NCI-H69 (cell line): Measurements from ENCODE around the gene DNAI7.

Experiments
- DNase-seq: peaks from one replicate; lab custom pipeline; 2025; lab: John Stamatoyannopoulos, UW

DNAI7 gene

GRCh38 chr12:25100194-25101091 is 94.5 kb downstream of the DNAI7 start:
- DNase-seq, result no peak

GRCh38 chr12:25099010-25099409 is 96.0 kb downstream of the DNAI7 start:
- no peak for DNase-seq

DNA sequence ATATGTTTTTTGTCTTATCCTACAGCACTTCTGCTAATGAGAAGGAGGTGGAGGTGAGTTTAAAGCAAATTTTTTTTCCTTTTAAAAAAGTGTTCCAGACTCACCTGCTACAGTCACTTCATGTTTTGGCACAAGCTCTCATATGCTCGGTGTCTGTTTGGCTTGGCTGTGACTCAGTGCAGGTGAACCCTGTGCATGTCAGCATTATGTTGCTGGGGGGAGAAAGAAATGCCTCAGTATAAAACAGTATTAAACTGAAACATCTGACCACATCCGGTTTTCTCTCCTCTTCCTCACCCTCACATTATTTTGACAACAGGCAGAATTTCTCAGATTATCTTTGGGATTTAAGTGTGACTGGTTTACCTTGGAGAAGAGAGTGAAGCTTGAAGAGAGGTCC is 105.2 kb downstream of the DNAI7 start:
- DNase-seq, result no peak

DNA sequence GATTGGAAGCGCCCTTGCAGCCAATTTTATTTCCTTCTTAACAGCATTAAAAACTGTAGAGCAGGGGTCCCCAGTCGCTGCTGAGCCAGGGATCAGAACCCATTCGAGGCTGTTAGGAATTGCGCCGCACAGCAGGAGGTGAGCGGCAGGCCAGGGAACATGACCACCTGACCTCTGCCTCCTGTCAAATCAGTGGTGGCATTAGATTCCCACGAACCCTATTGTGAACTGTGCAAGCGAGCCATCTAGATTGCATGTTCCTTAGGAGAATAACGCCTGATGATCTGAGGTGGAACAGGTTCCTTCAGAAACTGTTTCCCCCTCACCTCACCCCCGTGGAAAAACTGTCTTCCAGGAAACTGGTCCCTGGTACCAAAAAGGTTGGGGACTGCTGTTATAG is 107.4 kb downstream of the DNAI7 start:
- no peak for DNase-seq

DNA sequence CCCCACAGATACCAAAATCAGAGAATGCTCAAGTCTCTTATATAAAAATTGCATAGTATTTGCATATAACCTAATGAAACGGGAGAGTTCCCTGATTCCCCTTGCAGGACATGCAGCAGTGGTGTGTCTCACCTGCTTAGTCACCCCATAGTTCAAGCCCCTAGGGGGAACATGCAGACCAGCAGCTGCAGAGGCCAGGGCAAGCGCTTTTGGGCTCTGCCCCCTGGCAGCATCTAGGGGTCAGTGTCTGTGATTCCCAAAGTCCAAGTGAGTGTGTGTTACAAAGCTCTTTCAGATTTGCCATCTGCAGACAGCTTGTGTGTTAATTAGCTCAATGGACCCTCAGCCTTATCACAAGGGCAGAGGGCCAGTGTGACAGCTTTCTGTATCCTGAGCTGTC is 110.1 kb downstream of the DNAI7 start:
- peak; percentile 3 for DNase-seq

DNA sequence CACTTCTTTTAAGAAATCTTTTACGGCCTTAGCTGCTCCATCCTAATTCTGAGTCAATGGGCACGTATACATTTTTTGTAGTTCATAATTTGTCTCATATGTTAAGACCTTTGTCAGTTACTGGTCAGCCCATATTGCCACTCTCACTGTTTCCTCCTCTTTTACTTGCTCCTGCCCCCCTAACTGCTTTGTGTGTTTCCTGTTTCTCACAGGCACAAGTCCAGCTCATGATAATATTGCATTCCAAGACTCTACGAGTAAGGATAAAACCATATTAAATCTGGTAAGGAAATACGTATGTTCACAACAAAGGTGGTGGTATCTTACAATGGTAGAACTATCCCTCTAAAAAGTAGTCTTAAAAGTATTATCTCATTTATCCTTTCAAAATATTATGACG is 111.7 kb downstream of the DNAI7 start:
- no peak for DNase-seq

DNA sequence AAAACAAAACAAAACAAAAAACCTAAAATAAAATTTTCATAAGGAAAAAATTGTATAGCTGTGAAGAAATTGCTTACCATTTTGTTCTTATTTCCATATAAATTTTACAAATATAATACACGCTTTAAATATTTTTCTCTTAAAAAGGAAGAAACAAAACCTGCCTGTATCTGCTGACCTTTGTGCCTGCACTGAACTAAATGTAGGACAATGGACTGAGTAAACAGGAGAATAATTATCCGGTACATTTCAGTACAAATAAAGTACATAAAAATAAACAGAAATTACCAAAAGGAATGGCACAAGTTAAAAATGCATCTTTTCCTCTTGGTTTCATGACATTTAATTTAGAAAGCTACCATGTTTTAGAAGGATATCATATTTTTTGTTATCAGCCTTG is 112.3 kb downstream of the DNAI7 start:
- DNase-seq, result peak; percentile 12

DNA sequence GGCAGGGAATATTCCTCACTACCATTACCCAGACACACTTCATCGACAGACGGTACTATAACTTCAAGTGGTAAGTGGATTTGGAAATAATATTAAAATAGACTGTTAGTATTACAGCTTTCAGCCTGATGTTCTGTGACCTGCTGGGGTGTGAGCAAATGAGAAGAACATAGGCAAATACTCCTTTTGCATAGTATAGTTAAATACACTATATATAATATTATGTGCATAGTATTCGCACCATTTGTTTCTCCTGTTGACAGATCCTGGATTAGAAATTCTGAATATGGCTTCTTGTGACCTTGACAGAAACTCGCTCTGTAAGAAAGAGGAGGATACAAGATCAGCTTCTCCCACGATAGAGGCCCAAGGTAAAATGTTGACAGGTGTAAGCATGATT is 115.6 kb downstream of the DNAI7 start:
- no peak for DNase-seq

DNA sequence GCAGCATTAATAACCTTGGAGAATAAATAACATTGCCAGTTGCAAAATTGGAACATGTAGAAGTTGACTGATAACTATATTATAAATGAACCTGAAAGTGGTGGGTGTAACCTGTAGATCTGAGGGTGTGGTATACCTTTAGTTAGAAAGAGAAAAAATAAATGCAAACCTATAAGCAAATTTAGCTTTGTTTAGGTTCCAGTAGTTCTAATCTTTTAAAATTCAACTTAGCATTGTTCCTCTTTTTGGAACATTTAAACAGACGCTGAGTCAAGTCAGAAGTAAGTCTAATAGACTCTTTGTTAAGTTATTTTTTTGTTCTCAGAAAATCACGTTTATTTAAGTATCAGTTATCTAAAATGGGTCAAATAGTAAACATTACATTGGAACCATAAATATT is 120.0 kb downstream of the DNAI7 start:
- DNase-seq, result no peak

GRCh38 chr12:25074113-25074512 is 120.8 kb downstream of the DNAI7 start:
- no peak for DNase-seq

DNA sequence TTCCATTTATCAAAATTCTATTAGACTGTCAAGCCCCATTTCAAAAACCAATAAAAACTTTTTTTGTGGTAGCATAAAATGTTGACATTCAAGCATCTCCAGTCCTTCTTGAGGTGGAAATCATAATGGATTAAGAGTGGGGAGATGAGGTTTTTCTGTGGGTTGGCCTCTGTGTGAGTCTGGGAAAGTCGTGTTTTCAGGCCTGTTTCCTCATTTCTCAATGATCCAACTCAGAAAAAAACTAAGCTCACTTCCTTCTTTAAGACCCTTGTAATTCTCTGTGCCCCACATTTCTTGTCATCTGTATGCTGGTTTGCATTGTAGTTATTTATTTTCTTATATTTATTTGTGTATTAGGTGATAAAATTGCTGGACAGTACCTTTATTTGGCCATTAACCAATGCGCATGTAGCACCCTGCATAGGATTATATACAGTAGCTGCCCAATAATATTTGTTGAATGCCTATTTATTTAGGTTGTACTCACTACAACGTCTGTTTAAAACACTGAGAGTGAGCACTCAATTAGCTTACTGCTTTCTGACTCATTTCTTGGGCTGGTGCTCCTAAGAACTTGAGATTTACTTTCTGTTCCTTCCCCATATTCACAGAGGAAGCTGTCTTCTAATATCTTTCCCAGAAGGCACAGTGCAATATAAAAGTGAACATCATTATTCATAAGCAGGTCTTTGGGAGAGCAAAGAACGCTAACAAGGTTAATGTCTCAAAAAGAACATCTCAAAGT is 121.9 kb downstream of the DNAI7 start:
- DNase-seq, result no peak

GRCh38 chr12:25071366-25071765 is 123.6 kb downstream of the DNAI7 start:
- DNase-seq, result no peak

DNA sequence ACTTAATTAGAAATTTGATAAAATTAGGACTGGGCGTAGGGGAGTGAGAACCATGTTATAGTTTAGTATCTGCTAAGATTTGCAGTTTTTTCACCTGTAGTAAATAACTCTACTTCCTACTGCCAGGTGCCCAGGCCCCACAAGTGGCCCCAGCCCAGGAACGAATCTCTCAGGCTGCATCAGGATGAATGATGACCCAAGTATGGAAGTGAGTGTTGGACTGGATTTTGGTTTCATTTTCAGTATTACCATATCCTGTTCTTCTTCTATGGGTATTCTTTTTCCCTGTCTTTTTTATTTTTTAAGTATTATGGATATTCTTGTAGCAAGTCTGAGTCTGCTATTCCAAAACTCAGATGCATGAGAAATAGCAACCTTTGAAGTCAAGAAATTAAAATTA is 125.7 kb downstream of the DNAI7 start:
- no peak for DNase-seq

DNA sequence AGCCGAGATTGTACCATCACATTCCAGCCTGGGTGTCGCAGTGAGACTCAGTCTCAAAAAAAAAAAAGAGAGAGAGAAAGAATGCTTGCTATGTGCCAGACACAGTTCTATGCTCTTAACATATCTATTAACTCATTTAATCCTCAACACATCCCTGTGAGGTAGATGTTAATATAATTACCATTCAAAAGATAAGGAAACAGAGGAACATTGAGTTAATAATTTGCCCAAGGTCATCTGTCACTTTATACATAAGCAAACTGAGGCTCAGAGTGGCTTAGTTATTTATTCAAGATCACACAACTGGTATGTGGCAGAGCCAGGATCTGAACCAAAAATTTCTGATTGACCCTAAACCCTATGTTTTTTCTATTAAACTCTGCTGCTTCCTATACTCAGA is 129.9 kb downstream of the DNAI7 start:
- no peak for DNase-seq

DNA sequence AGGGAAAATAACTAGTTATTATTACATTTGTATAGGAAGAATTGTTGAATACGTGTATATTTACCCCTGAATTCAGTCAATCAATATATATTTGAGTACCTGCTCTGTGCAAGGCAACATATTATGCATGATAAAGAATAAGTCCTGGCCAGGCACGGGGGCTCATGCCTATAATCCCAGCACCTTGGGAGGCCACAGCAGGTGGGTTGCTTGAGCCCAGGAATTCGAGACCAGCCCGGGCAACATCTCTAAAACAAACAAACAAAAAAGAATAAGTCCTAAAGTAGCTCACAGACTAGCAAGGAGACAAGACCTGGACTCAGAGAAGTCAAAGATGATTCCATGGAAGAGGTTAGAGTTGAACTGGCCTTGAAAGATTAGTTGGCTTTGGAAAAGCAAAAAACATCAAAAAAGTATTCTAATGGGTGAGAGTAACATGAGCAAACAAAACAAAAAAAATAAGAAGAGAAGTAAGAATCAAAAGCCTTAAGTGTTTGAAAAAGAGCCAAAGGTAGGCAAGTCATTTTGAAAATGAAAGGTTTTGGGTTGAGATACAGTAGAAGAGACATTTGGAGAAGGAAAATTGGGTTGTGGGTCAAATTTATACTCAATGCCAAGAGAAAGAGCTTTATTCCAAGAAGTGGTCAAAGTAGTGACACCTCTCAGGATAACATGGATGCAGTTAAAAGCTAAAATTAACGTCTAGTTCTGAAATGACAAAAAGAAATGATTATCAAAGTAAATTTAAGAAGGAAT is 130.9 kb downstream of the DNAI7 start:
- no peak for DNase-seq

DNA sequence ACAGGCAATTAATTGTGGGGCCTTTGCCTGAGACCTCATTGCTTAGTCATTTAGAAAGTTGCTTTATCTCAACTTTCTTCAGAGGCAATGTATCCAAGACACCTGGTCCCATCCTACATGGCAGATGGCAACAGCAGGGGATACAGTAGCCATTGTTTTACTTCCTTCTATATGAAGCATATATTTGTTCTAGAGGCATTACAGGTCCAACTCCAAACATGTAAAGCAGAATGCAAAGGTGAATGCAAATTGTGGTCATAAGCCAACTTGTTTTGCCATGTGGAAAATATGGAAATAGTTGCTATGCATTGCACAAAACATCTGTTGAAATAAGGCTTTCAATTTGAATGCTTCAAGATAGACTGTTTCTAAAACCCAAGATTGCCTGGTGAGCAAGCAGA is 136.3 kb downstream of the DNAI7 start:
- DNase-seq, result peak; percentile 90
